Gastroesophageal sphincter (tissue), 4 donors: ENCODE results near the gene GRM7. TPM values are rescaled to one million over a fixed set of nuclear protein-coding genes. Genes with fewer than 3 reads are reported as not detected.

Experiments
- ATAC-seq: fragments of 150-250 bp; one replicate; pipeline ENCODE4 v1.9.1; 2016; ENCODE audit warnings: mild to moderate bottlenecking, moderate library complexity
- H3K27ac ChIP-seq, 4 donors: fragments of 200-600 bp; sonication (generic) in 3 of 4; 1 replicate in 3 of 4; 2 replicates in 1 of 4; pipeline ENCODE4 v1.5.1; 2016 to 2019
- H3K27me3 ChIP-seq: fragments of 200-600 bp; sonication (generic); one replicate; pipeline ENCODE4 v1.5.1; 2019
- H3K36me3 ChIP-seq, 2 donors: fragments of 200-600 bp; sonication (generic); one replicate each; pipeline ENCODE4 v1.5.1; 2019; ENCODE audit warnings: control low read depth in 1 of 2
- H3K4me1 ChIP-seq, 3 donors: fragments of 200-600 bp; sonication (generic); 1 replicate in 2 of 3; 2 replicates in 1 of 3; pipeline ENCODE4 v1.5.1; 2016 to 2019; ENCODE audit warnings: control low read depth in 2 of 3
- H3K4me3 ChIP-seq, 2 donors: fragments of 200-600 bp; sonication (generic); one replicate each; pipeline ENCODE4 v1.5.1; 2019; ENCODE audit warnings: mild to moderate bottlenecking in 1 of 2, moderate library complexity in 1 of 2
- H3K9me3 ChIP-seq, 3 donors: fragments of 200-600 bp; sonication (generic); one replicate each; pipeline ENCODE4 v1.5.1; 2017 to 2019; ENCODE audit warnings: control low read depth in 2 of 3
- CTCF ChIP-seq, 4 experiments: fragments of 200-600 bp in 2 of 4; fragments of 450-650 bp in 2 of 4; sonication (generic) in 1 of 4; IDR thresholded peaks; one replicate each; pipeline ENCODE4 v1.5.1; 2017 to 2019; ENCODE audit warnings: antibody characterized with exemption in 4 of 4, mild to moderate bottlenecking in 2 of 4, moderate library complexity in 2 of 4
- EP300 ChIP-seq: sonication (generic); formaldehyde crosslinking; IDR thresholded peaks from one replicate; pipeline ENCODE4 v1.6.1; 2017; ENCODE audit warnings: antibody characterized with exemption, mild to moderate bottlenecking
- POLR2A ChIP-seq, 2 donors: fragments of 450-650 bp; IDR thresholded peaks; one replicate each; pipeline ENCODE4 v1.6.1; 2017; ENCODE audit warnings: antibody characterized with exemption in 2 of 2, mild to moderate bottlenecking in 2 of 2, moderate library complexity in 1 of 2
- POLR2AphosphoS5 ChIP-seq: sonication (generic); formaldehyde crosslinking; IDR thresholded peaks from one replicate; pipeline ENCODE4 v1.6.1; 2017; ENCODE audit warnings: antibody characterized with exemption
- WGBS, 2 donors: methylation state at CpG; one replicate each; pipeline ENCODE4 v1.1.5; 2018; ENCODE audit warnings: low coverage in 1 of 2; 5-methylcytosine and 5-hydroxymethylcytosine counted together
- total RNA-seq, 4 donors: library from RNA; depleted of rRNA; stranded (reverse); fragments of >200 nt; gene quantifications; one replicate each; pipeline ENCODE4 v1.1.0, GENCODE V29; 2016

GRM7 gene
- total RNA-seq, 4 donors from 2014 or later, result 0.40 to 7.6 TPM; not detected in 2

- Histone ChIP-seq H3K36me3 (no peaks in the 10 kb centered on the region), H3K9me3 (no peaks in the 10 kb centered on the region), H3K4me1 (no peaks in the 10 kb centered on the region), H3K27me3 (no peaks in the 10 kb centered on the region), H3K4me3 (no peak overlapping the region), H3K27ac (no peak overlapping the region)
- ATAC-seq, result no peak
- TF ChIP-seq POLR2A (IDR thresholded peaks at IDR 0.05) (no peak), POLR2AphosphoS5 (no peak), EP300 (no peak), CTCF (IDR thresholded peaks at IDR 0.05) (no peak)
- 81 to 94% methylated on average over 2 of the region's 2 CpGs for WGBS, 2 donors
These were observed 878.8 kb downstream of the GRM7 start for GRCh38 chr3:7739754-7740153.

DNA sequence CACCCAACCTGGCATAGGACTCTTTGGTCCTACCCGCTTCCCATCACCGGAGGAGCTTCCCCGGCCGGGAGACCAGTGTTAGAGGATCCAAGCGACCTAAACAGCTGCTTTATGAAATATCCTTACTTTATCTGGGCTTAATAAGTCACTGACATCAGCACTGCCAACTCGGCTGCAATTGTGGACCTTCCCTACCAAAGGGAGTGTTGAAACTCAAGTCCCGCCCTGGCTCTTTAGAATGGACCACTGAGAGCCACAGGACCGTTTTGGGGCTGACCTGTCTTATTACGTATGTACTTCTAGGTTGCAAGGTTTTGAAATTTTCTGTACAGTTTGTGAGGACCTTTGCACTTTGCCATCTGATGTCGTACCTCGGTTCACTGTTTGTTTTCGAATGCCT is 879.5 kb downstream of the GRM7 start:
- Histone ChIP-seq H3K4me1 (no peaks in the 10 kb centered on the region), H3K27ac (no peak overlapping the region), H3K4me3 (no peak overlapping the region), H3K27me3 (no peaks in the 10 kb centered on the region), H3K9me3 (no peaks in the 10 kb centered on the region), H3K36me3 (no peaks in the 10 kb centered on the region)
- TF ChIP-seq EP300 (no peak), POLR2A (IDR thresholded peaks at IDR 0.05) (no peak), CTCF (IDR thresholded peaks at IDR 0.05) (no peak), POLR2AphosphoS5 (no peak)
- 85 to 100% methylated on average over 1 to 8 of the region's 12 CpGs for WGBS, 2 donors
- no peak for ATAC-seq

GRCh38 chr3:7744850-7745249 is 883.9 kb downstream of the GRM7 start:
- H3K36me3 ChIP-seq, result no peaks in the 10 kb centered on the region
- no peaks in the 10 kb centered on the region for H3K4me1 ChIP-seq
- H3K27ac ChIP-seq, result no peak overlapping the region
- H3K4me3 ChIP-seq, result no peak overlapping the region
- no peaks in the 10 kb centered on the region for H3K27me3 ChIP-seq
- no peak for TF ChIP-seq POLR2A (IDR thresholded peaks at IDR 0.05)
- TF ChIP-seq CTCF (IDR thresholded peaks at IDR 0.05), result no peak
- no peak for TF ChIP-seq EP300
- no peak for TF ChIP-seq POLR2AphosphoS5
- H3K9me3 ChIP-seq, result no peaks in the 10 kb centered on the region
- ATAC-seq, result no peak

DNA sequence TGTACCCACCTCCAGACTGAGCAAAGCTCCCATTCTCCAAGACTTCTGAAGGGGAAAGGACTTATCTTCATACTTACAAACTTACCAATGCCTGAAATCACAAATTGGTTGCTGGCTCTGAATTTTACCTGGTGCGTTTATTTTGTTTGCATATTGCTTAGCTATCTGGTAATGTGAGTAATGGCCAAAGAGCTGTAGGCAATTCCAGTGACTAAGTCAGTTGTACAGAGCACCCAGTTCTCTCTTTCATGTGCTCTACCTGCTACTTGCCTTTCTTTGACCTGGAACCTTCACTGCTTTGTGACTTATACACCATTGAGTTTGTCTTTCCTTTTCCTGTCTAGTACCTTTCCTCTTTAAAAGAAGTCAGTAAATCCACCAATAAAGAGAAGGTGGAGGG is 884.8 kb downstream of the GRM7 start:
- TF ChIP-seq EP300, result no peak
- no peak for TF ChIP-seq POLR2AphosphoS5
- TF ChIP-seq POLR2A (IDR thresholded peaks at IDR 0.05), result no peak
- ATAC-seq, result no peak
- H3K27me3 ChIP-seq, result no peaks in the 10 kb centered on the region
- 89% methylated on average over 1 of the region's 1 CpG; no CpG with 5 or more reads in 1 of the 2 donors for WGBS, 2 donors
- H3K4me3 ChIP-seq, result no peak overlapping the region
- H3K9me3 ChIP-seq, result no peaks in the 10 kb centered on the region
- no peaks in the 10 kb centered on the region for H3K4me1 ChIP-seq
- H3K27ac ChIP-seq, result no peak overlapping the region
- H3K36me3 ChIP-seq, result no peaks in the 10 kb centered on the region

- H3K9me3 ChIP-seq, result no peaks in the 10 kb centered on the region
- H3K27ac ChIP-seq, result no peak overlapping the region
- no peaks in the 10 kb centered on the region for H3K27me3 ChIP-seq
- H3K4me1 ChIP-seq, result peaks cover 0 to 3% (median 0%) of the 10 kb centered on the region in 3 donors
- H3K4me3 ChIP-seq, result no peak overlapping the region
- WGBS, 2 donors, result 65 to 78% methylated on average over 4 of the region's 4 CpGs
- TF ChIP-seq POLR2AphosphoS5 (no peak), EP300 (no peak)
- H3K36me3 ChIP-seq, result no peaks in the 10 kb centered on the region
- no peak for ATAC-seq
These were observed 889.2 kb downstream of the GRM7 start for GRCh38 chr3:7749931-7750695.

DNA sequence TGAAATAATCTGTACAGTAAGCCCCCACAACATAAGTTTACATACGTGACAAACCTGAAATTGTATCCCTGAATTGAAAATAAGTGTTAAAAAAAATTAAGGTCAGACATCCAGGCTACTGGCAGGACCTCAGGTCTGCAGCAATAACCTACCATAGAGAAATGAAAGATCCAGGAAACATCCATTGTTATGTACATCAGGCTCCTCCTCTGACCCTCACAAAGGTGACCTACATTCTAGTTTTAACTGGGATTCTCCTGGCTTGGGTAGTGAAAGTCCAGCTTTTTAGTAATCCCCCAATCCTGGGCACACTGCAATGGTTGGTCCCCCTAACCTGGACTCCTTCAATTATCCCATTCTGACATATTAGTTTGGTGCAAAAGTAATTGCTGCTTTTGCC is 891.1 kb downstream of the GRM7 start:
- ATAC-seq, result no peak
- WGBS, 2 donors, result 88 to 100% methylated on average over 1 of the region's 1 CpG
- Histone ChIP-seq H3K9me3 (no peaks in the 10 kb centered on the region), H3K27ac (no peak overlapping the region), H3K27me3 (no peaks in the 10 kb centered on the region), H3K4me1 (peaks cover 0 to 4% (median 0%) of the 10 kb centered on the region in 3 donors), H3K36me3 (no peaks in the 10 kb centered on the region), H3K4me3 (no peak overlapping the region)
- TF ChIP-seq POLR2AphosphoS5 (no peak), EP300 (no peak), POLR2A (IDR thresholded peaks at IDR 0.05) (no peak), CTCF (IDR thresholded peaks at IDR 0.05) (no peak)
